ENCODE data around the gene DDX46. TPM values are rescaled to one million over a fixed set of nuclear protein-coding genes. Genes with fewer than 3 reads are reported as not detected.

The DDX46 gene
- polyA plus RNA-seq, 3 donors = 12.7 to 19.7 (median 19.3) TPM

DNA sequence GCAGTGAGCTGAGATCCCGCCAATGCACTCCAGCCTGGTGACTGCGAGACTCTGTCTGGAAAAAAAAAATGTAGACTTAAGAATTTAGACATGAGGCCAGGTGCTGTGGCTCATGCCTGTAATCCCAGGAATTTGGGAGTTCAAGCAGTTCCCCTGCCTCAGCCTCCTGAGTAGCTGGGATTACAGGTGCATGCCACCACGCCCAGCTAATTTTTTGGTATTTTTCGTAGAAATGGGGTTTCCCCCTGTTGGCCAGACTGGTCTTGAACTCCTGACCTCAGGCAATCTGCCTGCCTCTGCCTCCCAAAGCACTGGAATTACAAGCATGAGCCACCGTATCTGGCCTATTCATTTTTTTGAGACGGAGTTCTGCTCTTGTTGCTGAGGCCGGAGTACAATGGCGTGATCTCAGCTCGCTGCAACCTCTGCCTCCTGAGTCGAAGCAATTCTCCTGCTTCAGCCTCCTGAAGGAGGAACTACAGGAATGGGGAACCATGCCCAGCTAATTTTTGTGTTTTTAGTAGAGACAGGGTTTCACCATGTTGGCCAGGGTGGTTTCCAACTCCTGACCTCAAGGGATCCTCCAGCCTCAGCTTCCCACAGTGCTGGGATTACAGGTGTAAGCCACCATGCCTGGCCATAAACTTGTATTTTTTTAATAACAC is 14.0 kb downstream of the DDX46 start:
- WGBS, 3 donors = 87 to 96% (median 93%) methylated on average over 10 of the region's 10 CpGs
- no peak overlapping the region for H3K27ac ChIP-seq (ENCODE audit: low read depth, low read length)

DNA sequence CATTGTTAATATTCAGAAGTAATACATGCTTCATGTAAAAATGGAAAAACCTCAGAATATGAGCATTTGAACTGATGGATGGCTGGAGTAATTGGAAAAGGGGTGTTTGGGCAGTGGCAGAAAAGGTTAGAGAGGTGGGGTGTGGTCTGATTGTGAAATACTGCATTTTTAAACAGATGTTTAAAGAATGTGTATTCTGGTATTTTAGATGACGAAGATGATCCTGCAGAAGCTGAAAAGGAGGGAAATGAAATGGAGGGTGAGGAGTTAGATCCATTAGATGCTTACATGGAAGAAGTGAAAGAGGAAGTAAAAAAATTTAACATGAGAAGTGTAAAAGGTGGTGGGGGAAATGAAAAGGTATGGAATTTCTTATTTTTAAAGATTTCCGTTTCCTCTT is 18.8 kb downstream of the DDX46 start:
- no peak overlapping the region for H3K27ac ChIP-seq (ENCODE audit: low read depth, low read length)
- 69 to 95% (median 72%) methylated on average over 2 of the region's 2 CpGs for WGBS, 3 donors

DNA sequence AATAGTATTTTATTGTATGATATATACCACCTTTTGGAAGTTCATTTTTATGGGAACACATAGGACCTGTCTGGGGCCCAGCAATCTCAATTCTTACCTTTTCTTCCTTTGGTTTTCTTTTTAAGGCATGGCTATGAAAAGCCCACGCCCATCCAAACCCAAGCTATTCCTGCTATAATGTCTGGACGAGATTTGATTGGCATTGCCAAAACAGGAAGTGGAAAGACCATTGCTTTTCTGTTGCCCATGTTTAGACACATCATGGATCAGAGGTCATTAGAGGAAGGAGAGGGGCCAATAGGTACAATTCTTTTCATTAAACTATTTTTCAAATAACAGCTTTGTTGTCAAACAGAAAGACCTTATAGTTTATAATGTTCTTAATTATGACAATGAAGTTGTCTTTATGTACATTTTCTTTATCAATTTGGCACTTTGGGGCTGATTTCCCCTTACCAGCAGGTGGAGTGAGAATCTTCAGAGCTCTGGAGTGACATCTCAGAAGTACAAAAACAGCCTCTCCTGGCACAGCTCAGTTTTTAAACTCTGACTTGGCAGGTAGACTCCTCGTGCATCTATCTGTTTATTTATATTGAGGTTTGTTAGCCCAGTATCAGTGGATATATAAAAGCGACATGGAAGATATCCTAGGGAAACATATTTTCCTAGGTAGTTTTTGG is 25.8 kb downstream of the DDX46 start:
- 57 to 64% (median 62%) methylated on average over 4 of the region's 4 CpGs for WGBS, 3 donors
- no peak overlapping the region for H3K27ac ChIP-seq (ENCODE audit: low read depth, low read length)

DNA sequence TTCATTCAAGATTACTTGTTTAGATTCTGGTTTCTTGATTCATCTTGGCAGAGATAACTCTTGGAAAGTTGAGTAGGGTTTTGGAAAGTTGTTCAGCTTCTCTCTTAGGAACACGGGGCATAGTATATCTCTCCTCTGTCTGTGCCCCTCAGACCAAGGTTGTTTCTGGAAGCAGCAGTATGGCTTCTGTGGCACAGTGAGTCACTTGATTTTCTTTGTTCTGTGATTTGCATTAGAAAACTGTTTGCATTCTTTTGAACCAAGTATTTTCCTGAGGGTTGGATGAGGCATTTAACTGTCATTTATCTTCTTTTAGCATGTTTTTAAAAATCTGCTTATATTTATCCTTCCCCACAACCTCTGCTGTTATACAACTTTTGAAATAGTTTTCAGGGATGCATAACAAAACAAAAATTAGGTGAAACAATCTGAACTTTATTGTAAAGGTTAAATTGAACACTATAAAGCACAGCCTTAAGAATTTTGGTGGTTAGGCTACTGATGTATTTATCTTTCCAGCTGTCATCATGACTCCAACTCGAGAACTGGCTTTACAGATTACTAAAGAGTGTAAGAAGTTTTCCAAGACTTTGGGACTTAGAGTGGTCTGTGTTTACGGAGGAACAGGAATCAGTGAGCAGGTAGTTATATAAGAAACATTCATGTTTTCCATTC is 26.5 kb downstream of the DDX46 start:
- 77 to 88% (median 82%) methylated on average over 3 of the region's 3 CpGs for WGBS, 3 donors
- H3K27ac ChIP-seq (ENCODE audit: low read depth, low read length) = no peak overlapping the region

DNA sequence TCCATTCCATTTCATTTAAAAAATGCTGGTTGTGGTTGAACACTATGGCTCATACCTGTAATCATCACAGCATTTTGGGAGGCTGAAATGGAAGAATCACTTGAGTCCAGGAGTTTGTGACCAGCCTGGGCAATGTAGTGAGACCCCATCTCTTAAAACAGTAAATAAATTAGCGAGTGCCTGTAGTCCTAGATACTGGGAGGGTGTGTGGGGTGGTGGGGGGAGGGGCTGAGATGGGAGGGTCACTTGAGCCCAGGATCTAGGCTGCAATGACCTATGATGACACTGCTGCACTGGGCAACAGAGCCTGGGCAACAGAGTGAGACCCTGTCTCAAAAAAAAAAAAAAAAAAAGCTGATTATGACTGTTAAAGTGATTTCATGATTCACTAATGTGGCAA is 29.1 kb downstream of the DDX46 start:
- no peak overlapping the region for H3K27ac ChIP-seq (ENCODE audit: low read depth, low read length)
- WGBS, 3 donors = 92 to 96% (median 93%) methylated on average over 1 of the region's 1 CpG

DNA sequence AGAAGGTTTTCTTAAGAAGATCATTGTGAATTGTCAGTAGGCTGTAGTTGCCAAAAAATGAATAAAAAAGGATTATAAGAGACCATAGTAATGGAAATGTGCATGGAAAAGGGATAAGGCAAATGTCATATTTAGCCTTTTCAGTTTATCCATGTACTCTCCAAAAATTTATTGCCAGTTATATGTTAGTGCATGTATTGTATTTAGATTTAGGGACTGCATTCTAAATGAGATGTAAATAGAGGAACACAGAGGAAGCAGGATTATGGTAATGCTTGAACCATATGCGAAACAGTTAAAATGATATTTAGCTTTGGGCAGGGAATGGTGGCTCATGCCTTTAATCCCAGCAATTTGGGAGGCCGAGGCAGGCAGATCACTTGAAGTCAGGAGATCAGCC is 33.0 kb downstream of the DDX46 start:
- H3K27ac ChIP-seq (ENCODE audit: low read depth, low read length) = no peak overlapping the region
- WGBS, 3 donors = 97 to 99% (median 98%) methylated on average over 2 of the region's 2 CpGs

DNA sequence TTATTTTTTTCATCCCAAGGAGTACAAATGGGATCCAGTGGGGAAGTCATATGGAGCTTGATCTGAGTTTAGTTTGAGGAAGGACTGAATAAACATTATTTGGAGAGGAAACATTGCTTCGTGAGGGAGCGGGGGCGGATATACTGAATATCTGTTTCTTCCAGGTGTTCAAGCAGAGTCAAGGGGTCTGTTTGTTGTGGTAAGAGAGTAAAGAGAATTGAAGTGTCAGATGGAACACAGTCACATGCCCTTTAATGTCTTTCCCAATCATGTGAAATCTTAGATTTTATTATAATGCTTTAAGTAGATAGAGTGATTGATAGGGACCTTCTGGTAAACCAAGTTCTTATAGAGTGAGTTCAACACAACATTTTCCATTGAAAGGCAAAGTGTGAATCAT is 33.7 kb downstream of the DDX46 start:
- 91 to 95% (median 92%) methylated on average over 3 of the region's 3 CpGs for WGBS, 3 donors

DNA sequence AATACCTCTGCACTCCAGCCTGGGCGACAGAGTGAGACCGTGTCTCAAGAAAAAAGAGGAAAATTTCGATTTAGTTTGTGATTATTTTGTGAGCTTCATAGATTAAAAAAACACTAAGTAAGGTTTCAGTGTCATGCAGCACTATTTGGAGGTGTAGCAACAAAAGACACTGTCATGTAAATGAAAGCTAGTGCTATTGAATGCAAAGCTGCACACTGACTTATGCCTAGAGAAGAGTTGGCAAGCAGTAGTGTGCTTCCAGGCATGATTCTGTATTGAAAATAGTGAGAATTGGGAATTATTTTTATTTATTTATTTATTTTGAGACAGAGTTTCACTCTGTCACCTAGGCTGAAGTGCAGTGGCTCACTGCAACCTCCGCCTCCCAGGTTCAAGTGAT is 34.5 kb downstream of the DDX46 start:
- H3K27ac ChIP-seq (ENCODE audit: low read depth, low read length) = no peak overlapping the region
- 86 to 96% (median 94%) methylated on average over 4 of the region's 4 CpGs for WGBS, 3 donors

More for the DNA sequence above, 33.7 kb downstream of the DDX46 start:
- no peak overlapping the region for H3K27ac ChIP-seq (ENCODE audit: low read depth, low read length)

DNA sequence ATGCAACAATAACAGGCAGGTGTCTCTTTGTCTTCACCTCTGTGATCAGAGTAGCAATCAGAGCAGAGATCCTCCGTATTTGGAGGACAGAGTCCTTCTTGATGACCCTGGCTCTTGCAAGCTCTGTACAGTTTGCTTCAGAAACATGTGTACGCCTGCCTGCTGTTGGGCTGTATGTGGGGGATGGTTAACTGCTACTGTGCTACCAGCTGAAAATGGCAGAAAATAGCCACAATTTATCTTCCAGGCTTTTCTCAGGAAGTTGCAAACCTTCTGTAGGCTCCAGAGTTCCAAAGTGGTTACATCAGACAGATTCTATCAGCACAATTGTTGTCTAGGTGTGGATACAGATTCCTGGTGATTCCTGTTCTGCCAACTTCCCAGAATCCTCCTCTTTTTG is 35.5 kb downstream of the DDX46 start:
- WGBS, 3 donors = 86 to 99% (median 91%) methylated on average over 2 of the region's 2 CpGs
- no peak overlapping the region for H3K27ac ChIP-seq (ENCODE audit: low read depth, low read length)

DNA sequence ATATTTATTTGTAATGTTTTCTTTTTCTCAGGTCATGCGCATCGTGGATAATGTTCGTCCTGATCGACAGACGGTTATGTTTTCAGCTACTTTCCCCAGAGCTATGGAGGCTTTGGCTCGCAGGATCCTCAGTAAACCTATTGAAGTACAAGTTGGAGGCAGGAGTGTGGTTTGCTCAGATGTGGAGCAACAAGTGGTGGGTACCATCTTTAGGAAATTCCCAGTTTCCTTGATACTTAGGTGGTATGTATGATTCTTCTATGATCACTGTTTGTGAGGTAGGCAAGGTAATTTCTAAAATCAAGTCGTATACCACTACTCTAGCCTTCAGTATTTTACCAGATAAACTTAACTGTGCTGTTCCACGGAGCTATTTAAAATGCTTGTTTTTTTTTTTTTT is 36.2 kb downstream of the DDX46 start:
- WGBS, 3 donors = 95 to 96% (median 95%) methylated on average over 8 of the region's 8 CpGs
- no peak overlapping the region for H3K27ac ChIP-seq (ENCODE audit: low read depth, low read length)

DNA sequence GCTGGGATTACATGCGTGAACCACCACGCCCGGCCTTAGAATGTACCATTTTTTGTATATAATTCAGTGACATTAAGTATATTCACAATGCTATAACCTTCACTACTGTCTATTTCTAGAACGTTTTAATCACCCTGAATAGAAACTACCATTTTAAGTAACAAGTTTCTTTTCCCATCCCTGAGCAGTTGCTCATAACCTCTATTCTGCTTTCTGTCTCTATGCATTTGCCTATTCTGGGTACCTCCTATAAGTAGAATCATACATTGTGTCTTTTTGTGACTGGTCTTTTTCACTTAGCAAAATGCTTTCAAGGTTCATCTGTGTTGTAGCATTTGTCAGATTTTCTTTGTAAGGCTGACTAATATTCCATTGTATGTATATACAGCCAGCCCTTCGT is 39.9 kb downstream of the DDX46 start:
- H3K27ac ChIP-seq (ENCODE audit: low read depth, low read length) = no peak overlapping the region
- WGBS, 3 donors = 85 to 90% (median 88%) methylated on average over 5 of the region's 5 CpGs

DNA sequence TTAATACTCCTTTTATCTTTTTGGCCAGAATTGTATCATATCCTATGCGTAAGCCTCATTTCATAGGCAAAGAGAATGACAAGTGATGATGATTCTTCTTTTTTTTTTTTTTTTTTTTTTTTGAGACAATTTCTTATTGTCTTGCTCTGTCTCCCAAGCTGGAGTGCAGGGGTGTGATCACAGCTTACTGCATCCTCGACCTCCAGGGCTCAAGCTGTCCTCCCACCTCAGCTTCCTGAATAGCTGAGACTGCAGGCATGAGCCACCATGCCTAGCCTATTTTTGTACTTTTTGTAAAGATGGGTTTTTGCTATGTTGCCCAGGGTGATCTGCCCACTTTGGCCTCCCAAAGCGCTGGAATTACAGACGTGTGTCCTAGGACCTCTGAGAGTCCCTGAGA is 45.2 kb downstream of the DDX46 start:
- H3K27ac ChIP-seq (ENCODE audit: low read depth, low read length) = no peak overlapping the region
- WGBS, 3 donors = 82 to 85% (median 83%) methylated on average over 4 of the region's 4 CpGs

DNA sequence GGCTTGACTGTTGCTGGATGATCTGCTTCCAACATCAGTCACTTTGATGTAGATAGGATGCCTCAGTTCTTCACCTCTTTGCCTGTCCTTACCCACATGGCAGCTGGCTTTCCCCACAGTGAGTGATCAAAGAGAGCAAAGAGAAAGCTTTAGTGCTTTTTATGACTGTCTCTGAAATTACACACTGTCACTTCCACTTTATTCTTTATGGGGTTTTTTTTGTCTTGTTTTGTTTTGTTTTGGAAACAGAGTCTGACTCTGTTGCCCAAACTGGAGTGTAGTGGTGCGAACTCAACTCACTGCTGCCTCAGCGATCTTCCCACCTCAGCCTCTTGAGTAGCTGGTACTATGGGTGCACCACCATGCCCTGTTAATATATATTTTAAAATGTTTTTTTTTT is 54.8 kb downstream of the DDX46 start:
- 85 to 95% (median 92%) methylated on average over 2 of the region's 2 CpGs for WGBS, 3 donors
- no peak overlapping the region for H3K27ac ChIP-seq (ENCODE audit: low read depth, low read length)

DNA sequence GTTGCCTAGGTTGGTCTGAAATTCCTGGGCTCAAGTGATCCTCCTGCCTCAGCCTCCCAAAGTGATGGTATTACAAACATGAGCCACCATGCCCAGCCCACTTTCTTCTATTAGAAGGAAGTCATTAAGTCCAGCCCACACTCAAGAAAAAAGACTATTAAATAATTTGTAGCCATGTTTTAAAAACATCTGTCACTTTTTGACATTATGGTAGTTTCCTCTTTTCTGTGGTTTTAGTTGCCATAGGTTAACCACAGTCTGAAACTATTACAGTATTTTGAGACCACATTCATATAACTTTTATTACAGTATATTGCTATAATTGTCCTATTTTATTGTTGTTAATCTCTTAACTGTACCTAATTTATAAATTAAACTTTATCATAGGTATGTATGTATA is 55.2 kb downstream of the DDX46 start:
- no peak overlapping the region for H3K27ac ChIP-seq (ENCODE audit: low read depth, low read length)

DNA sequence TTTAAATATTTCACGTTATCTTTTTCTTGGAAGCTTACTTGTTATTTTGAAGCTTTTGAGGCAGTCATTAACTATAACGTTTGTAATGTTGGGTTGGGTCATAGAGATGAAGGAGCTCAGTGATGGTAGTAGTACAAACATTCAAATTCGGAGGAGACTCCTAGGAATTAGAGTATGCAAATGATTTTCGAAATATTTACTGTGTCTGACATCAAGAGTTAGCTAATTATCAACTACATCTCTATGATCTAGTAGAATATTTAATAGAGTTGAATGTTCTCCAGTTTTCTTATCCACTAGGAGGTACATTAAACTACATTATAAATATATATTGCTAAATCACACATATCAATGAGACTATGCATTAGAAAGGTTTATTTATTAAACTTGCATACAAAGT is 58.4 kb downstream of the DDX46 start:
- WGBS, 3 donors = 75 to 92% (median 92%) methylated on average over 4 of the region's 4 CpGs
- no peak overlapping the region for H3K27ac ChIP-seq (ENCODE audit: low read depth, low read length)

DNA sequence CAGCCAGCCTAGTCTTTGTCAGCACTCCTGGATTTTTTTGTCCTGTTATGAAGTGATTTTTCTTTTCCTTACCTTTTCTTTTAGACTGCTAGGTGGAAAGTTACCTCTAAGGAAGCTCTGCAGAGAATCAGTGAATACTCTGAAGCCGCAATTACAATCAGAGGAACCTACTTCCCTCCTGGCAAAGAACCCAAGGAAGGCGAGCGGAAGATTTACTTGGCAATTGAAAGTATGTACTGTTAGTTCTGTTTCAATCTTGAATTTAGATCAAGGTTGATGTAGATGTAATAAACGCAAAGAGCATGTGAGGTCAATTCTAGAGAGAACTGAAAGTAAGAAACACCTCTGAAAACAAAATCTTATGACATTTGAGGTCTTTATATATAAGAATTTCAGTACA is 60.2 kb downstream of the DDX46 start:
- WGBS, 3 donors = 72 to 82% (median 81%) methylated on average over 4 of the region's 4 CpGs
- H3K27ac ChIP-seq (ENCODE audit: low read depth, low read length) = no peak overlapping the region

DNA sequence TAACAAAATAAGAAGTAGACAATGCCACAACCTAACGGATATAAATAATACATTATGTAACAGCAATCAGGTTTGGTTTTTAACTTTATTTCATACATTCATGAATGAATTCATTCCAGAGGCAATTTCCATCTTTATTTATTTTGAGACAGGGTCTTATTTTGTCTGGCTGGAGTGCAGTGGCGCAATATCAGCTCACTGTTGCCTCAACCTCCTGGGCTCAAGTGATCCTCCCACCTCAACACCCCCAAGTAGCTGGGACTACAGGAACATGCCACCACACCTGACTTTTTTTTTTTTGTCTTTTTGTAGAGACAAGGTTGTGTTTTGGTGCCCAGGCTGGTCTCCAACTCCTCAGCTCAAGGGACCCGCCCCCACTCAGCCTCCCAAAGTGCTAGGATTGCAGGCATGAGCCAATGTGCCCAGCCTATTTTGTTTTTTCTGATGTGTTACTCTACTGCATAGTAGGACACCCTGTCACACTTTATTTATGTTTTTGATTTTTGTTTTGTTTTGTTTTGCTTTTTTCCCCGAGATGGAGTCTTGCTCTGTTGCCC is 60.9 kb downstream of the DDX46 start:
- H3K27ac ChIP-seq (ENCODE audit: low read depth, low read length) = no peak overlapping the region
- 90 to 96% (median 95%) methylated on average over 4 of the region's 4 CpGs for WGBS, 3 donors

DNA sequence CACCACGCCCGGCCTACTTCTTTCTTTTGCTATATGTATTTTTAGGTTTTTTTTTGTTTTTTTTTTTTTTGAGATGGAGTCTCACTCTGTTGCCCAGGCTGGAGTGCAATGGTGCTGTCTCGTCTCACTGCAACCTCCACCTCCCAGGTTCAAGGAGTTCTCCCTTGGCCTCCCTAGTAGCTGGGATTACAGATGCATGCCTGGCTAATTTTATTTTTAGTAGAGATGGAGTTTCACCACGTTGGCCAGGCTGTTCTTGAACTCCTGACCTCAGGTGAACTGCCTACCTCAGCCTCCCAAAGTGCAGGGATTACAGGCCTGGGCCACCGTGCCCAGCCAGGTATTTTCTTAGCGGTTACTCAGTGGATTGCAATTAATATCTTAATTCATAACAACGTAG is 63.3 kb downstream of the DDX46 start:
- no peak overlapping the region for H3K27ac ChIP-seq (ENCODE audit: low read depth, low read length)
- 90 to 91% (median 91%) methylated on average over 7 of the region's 7 CpGs for WGBS, 3 donors

DNA sequence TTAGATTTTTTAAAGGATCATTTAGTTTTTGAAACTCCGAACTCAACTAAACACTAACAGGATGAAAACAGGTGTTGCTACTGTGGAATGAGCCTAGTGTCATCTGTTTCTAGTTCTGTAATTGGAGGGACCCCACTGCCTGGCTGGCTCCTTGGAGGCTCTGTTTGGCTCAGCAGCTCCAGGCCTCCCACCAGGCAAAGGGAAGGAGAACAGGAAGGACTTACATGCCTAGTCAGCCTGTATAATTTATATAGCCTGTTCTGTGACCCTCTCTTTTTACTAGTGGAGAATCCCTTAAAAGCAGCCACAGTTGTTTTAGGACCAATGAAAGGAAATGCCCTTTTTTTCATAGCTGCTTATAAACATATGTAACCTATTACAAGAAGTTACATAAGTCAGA is 66.1 kb downstream of the DDX46 start:
- no peak overlapping the region for H3K27ac ChIP-seq (ENCODE audit: low read depth, low read length)
- WGBS, 3 donors = 91 to 100% (median 95%) methylated on average over 1 of the region's 1 CpG

Data from adipose tissue (tissue), 3 donors.